T-cell (primary cell): Measurements from ENCODE around the gene MRPS26. TPM values are rescaled to one million over a fixed set of nuclear protein-coding genes. Genes with fewer than 3 reads are reported as not detected.

Source experiments
- ATAC-seq, 4 experiments: fragments of 200-7000 bp in 3 of 4; fragments of 150-1000 bp in 1 of 4; cut with Tn5 transposase; replicated peaks in 1 of 4; 1 replicate in 3 of 4; 2 replicates in 1 of 4; pipeline ENCODE4 v1.10.0; 2021; ENCODE audit warnings: moderate library complexity in 3 of 4, mild to moderate bottlenecking in 2 of 4, moderate number of reproducible peaks in 1 of 4
- CTCF ChIA-PET, 2 donors: fragments of 300-600 bp; sonication (Branson Sonifier 250); formaldehyde crosslinking; loops; one replicate each; lab custom pipeline; 2022; ENCODE audit warnings: antibody characterized with exemption in 2 of 2; lab: Charles Lee
- POLR2A ChIA-PET, 2 donors: fragments of 300-600 bp; sonication (Branson Sonifier 250); formaldehyde crosslinking; loops; one replicate each; lab custom pipeline; 2022; ENCODE audit warnings: antibody characterized with exemption in 2 of 2; lab: Charles Lee
- DNase-seq, 35 experiments: peaks; one replicate each; pipeline versions ENCODE4 v3.0.0 to v3.0.0-alpha.2; 2013 to 2023
- H3K27ac ChIP-seq: one replicate; pipeline ENCODE4 v1.5.1; 2013; ENCODE audit warnings: low read length
- H3K27me3 ChIP-seq, 2 experiments: replicated peaks in 1 of 2; 1 replicate in 1 of 2; 2 replicates in 1 of 2; pipeline versions ENCODE4 v1.6.1 to v1.7.0; 2013; ENCODE audit warnings: low read length in 1 of 2, mixed read lengths in 1 of 2; ENCODE audit not compliant: control insufficient read depth in 2 of 2, insufficient read depth in 2 of 2; ENCODE audit errors: extremely low read depth in 1 of 2
- H3K36me3 ChIP-seq, 2 donors: 1 replicate in 1 of 2; 2 replicates in 1 of 2; pipeline versions ENCODE4 v1.6.1 to v1.7.0; 2013; ENCODE audit warnings: low read length in 1 of 2; ENCODE audit not compliant: control insufficient read depth in 2 of 2, insufficient read depth in 1 of 2; ENCODE audit errors: extremely low read depth in 1 of 2
- H3K4me1 ChIP-seq, 2 experiments: 1 replicate in 1 of 2; 2 replicates in 1 of 2; pipeline versions ENCODE4 v1.6.1 to v1.7.0; 2013; ENCODE audit warnings: low read length in 2 of 2, mixed read lengths in 1 of 2; ENCODE audit not compliant: insufficient read depth in 2 of 2, control insufficient read depth in 1 of 2; ENCODE audit errors: extremely low read depth in 1 of 2
- H3K4me3 ChIP-seq, 2 donors: 1 replicate in 1 of 2; 2 replicates in 1 of 2; pipeline versions ENCODE4 v1.5.1 to v1.7.0; 2013; ENCODE audit warnings: mild to moderate bottlenecking in 2 of 2, low read length in 1 of 2, moderate library complexity in 1 of 2; ENCODE audit not compliant: control insufficient read depth in 1 of 2; ENCODE audit errors: extremely low read depth in 1 of 2
- H3K9me3 ChIP-seq: 2 replicates; pipeline ENCODE4 v1.7.0; 2013
- H3K27ac Mint-ChIP-seq, 2 donors: one replicate each; pipeline ENCODE4 v1.8.0; 2020 to 2021; ENCODE audit warnings: mild to moderate bottlenecking in 2 of 2, mixed read lengths in 2 of 2
- H3K27me3 Mint-ChIP-seq, 2 donors: one replicate each; pipeline ENCODE4 v1.8.0; 2021 to 2022; ENCODE audit warnings: mixed read lengths in 2 of 2
- H3K36me3 Mint-ChIP-seq: one replicate; pipeline ENCODE4 v1.8.0; 2021; ENCODE audit warnings: mixed read lengths
- H3K4me1 Mint-ChIP-seq, 3 donors: one replicate each; pipeline ENCODE4 v1.8.0; 2020 to 2022; ENCODE audit warnings: mixed read lengths in 3 of 3, mild to moderate bottlenecking in 1 of 3
- H3K4me3 Mint-ChIP-seq, 3 donors: one replicate each; pipeline ENCODE4 v1.8.0; 2020 to 2022; ENCODE audit warnings: mild to moderate bottlenecking in 3 of 3, mixed read lengths in 3 of 3, moderate library complexity in 3 of 3
- H3K9me3 Mint-ChIP-seq, 3 donors: one replicate each; pipeline ENCODE4 v1.8.0; 2020 to 2022; ENCODE audit warnings: mixed read lengths in 3 of 3
- WGBS: methylation state at CpG from one replicate; pipeline ENCODE4 v1.1.5; 2013; ENCODE audit warnings: missing lambda C conversion rate; ENCODE audit not compliant: insufficient coverage; 5-methylcytosine and 5-hydroxymethylcytosine counted together
- total RNA-seq, 35 experiments: library from RNA in 6 of 35; stranded (reverse) in 6 of 35; fragments of 120-200 nt in 1 of 35; gene quantifications; one replicate each; pipeline versions ENCODE4 v1.2.1 to v1.2.4 and lab custom pipeline; 2013 to 2026

Gene MRPS26
- total RNA-seq, 5 donors from 2014 or later (not counting 1 experiment from before 2014, with no cell fraction given) = 20.9 to 38.5 (median 36.8) TPM

- ATAC-seq = no peak
- DNase-seq = no peak
- Histone ChIP-seq H3K27ac (no peak overlapping the region), H3K4me1 (no peaks in the 10 kb centered on the region), H3K4me3 (no peak overlapping the region), H3K9me3 (no peaks in the 10 kb centered on the region), H3K36me3 (peaks cover 7 to 65% of the 10 kb centered on the region in 2 donors), H3K27me3 (no peaks in the 10 kb centered on the region)
- Mint-ChIP-seq H3K36me3 (peaks cover 39% of the 10 kb centered on the region), H3K27me3 (no peaks in the 10 kb centered on the region), H3K27ac (peak overlapping the region; percentile 34 to 47), H3K4me3 (no peak overlapping the region), H3K9me3 (no peaks in the 10 kb centered on the region), H3K4me1 (peaks cover 0 to 2% (median 0%) of the 10 kb centered on the region in 3 donors)
- CTCF ChIA-PET = interaction anchor here in 1 of 2 donors (0.6 kb wide), 1 partner anchor 322 kb away, joined by 9 read pairs; no protein-coding TSS in a partner anchor
- POLR2A ChIA-PET = interaction anchor here in 1 of 2 donors (0.7 kb wide), 1 partner anchor 158 kb away, joined by 3 read pairs; no protein-coding TSS in a partner anchor
- WGBS = 67% methylated on average over 1 of the region's 5 CpGs
These were observed 7.4 kb upstream of the MRPS26 start for GRCh38 chr20:3038454-3038853.

DNA sequence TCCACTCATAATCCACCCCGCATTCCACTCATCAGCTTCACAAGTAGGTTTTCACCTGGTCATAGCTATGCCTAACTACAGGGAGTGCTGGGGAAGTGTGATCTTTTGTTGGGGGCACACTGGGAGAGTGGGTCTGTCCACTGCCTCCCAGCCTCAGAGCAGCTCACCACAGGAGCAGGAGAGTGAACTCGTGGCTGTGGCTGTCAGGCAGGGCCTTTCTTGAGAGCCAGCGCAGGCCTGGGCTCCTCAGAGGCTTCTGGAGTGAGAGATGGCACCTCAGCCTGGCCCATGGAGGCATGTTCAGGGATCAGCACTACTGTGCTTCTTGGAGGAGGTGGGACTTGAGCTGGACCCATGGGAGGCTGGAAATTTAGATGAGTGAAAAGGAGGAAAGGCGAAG, 6.4 kb upstream of the MRPS26 start:
- H3K27me3 Mint-ChIP-seq = no peaks in the 10 kb centered on the region
- WGBS = 90% methylated on average over 2 of the region's 4 CpGs
- Histone ChIP-seq H3K36me3 (peaks cover 7 to 60% of the 10 kb centered on the region in 2 donors), H3K27ac (no peak overlapping the region), H3K4me1 (no peaks in the 10 kb centered on the region), H3K27me3 (no peaks in the 10 kb centered on the region), H3K4me3 (no peak overlapping the region), H3K9me3 (no peaks in the 10 kb centered on the region)
- H3K9me3 Mint-ChIP-seq = no peaks in the 10 kb centered on the region
- H3K4me1 Mint-ChIP-seq = peaks cover 0 to 3% (median 0%) of the 10 kb centered on the region in 3 donors
- peak overlapping the region in 1 of 2 donors; percentile 80 for H3K27ac Mint-ChIP-seq
- H3K4me3 Mint-ChIP-seq = no peak overlapping the region
- peaks cover 39% of the 10 kb centered on the region for H3K36me3 Mint-ChIP-seq
- ATAC-seq = no peak
- CTCF ChIA-PET = no interaction called here
- POLR2A ChIA-PET = no interaction called here
- DNase-seq = no peak

- ChIA-PET CTCF (no interaction called here), POLR2A (no interaction called here)
- no peak overlapping the region for H3K27ac ChIP-seq
- peaks cover 7 to 55% of the 10 kb centered on the region in 2 donors for H3K36me3 ChIP-seq
- Mint-ChIP-seq H3K9me3 (no peaks in the 10 kb centered on the region), H3K27me3 (no peaks in the 10 kb centered on the region), H3K27ac (peak overlapping the region in 1 of 2 donors; percentile 9), H3K4me1 (peaks cover 3 to 7% (median 4%) of the 10 kb centered on the region in 3 donors), H3K4me3 (no peak overlapping the region), H3K36me3 (peaks cover 34% of the 10 kb centered on the region)
- H3K27me3 ChIP-seq = no peaks in the 10 kb centered on the region
- no peak overlapping the region for H3K4me3 ChIP-seq
- H3K9me3 ChIP-seq = no peaks in the 10 kb centered on the region
- H3K4me1 ChIP-seq = peaks cover 0 to 2% of the 10 kb centered on the region in 2 experiments
- DNase-seq (no peak), ATAC-seq (no peak)
- over 99% methylated on average over 8 of the region's 8 CpGs for WGBS
These were observed 5.8 kb upstream of the MRPS26 start for GRCh38 chr20:3040086-3040485.

- Histone ChIP-seq H3K4me3 (no peak overlapping the region), H3K36me3 (peaks cover 4 to 37% of the 10 kb centered on the region in 2 donors), H3K9me3 (no peaks in the 10 kb centered on the region), H3K27me3 (no peaks in the 10 kb centered on the region), H3K27ac (no peak overlapping the region), H3K4me1 (peaks cover 3 to 13% of the 10 kb centered on the region in 2 experiments)
- 85% methylated on average over 7 of the region's 10 CpGs for WGBS
- H3K27me3 Mint-ChIP-seq = no peaks in the 10 kb centered on the region
- peak overlapping the region in 1 of 2 donors; percentile 46 for H3K27ac Mint-ChIP-seq
- H3K4me1 Mint-ChIP-seq = peaks cover 12 to 15% (median 13%) of the 10 kb centered on the region in 3 donors
- H3K4me3 Mint-ChIP-seq = no peak overlapping the region
- ATAC-seq (no peak), DNase-seq (no peak)
- H3K9me3 Mint-ChIP-seq = no peaks in the 10 kb centered on the region
- H3K36me3 Mint-ChIP-seq = peaks cover 18% of the 10 kb centered on the region
- ChIA-PET POLR2A (no interaction called here), CTCF (interaction anchor here in 1 of 2 donors (0.6 kb wide), 1 partner anchor 210 kb away, joined by 4 read pairs; no protein-coding TSS in a partner anchor)
These were observed 3.9 kb upstream of the MRPS26 start for GRCh38 chr20:3041854-3042409.

GRCh38 chr20:3042625-3043024, 3.2 kb upstream of the MRPS26 start:
- ATAC-seq = no peak

DNA sequence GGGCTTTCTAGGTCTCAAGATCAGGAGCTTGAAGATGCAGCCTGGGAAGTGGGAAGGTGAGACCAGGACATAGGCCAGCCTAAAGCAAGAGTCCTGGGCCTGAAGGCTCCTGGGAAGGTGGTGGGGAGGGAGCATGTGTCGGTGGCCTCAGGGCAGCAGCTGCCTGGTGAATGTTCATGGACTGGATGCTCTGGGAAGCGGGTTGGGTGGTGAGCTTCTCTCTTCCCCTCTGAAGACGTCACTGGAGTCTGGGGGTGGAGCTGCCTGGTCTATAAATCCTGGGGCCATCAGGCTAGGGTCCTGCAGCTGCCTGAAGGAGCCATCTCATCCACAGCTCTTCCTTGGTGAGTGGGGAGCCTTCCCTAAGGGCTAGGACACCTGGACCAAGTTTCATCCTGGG, 2.5 kb upstream of the MRPS26 start, which contains the start of gene GNRH2:
Gene GNRH2, plus strand, starts transcription at position 301 of the 400 bp plus-strand sequence. CDS start 793 bp downstream, outside the sequence.
- no peak for ATAC-seq
- WGBS = no CpG with 5 or more reads among the region's 3 CpGs
- Mint-ChIP-seq H3K27ac (peak within 1 kb of the TSS in 1 of 2 donors; percentile 28), H3K4me1 (peaks cover 16 to 21% (median 20%) of the 10 kb centered on the region in 3 donors), H3K36me3 (peaks cover 16% of the 10 kb centered on the region), H3K27me3 (no peaks in the 10 kb centered on the region), H3K4me3 (peak within 1 kb of the TSS; percentile 13 to 79 (median 34)), H3K9me3 (no peaks in the 10 kb centered on the region)
- no peak within 1 kb of the TSS for H3K27ac ChIP-seq
- H3K4me3 ChIP-seq = no peak within 1 kb of the TSS
- H3K9me3 ChIP-seq = no peaks in the 10 kb centered on the region
- no peaks in the 10 kb centered on the region for H3K27me3 ChIP-seq
- POLR2A ChIA-PET = interaction anchor here in 1 of 2 donors (0.6 kb wide), 1 partner anchor 1069 kb away, joined by 3 read pairs; no protein-coding TSS in a partner anchor
- H3K36me3 ChIP-seq = peaks cover 0 to 34% of the 10 kb centered on the region in 2 donors
- no peak for DNase-seq
- CTCF ChIA-PET = no interaction called here
- peaks cover 4 to 22% of the 10 kb centered on the region in 2 experiments for H3K4me1 ChIP-seq

More at GRCh38 chr20:3042625-3043024, 3.2 kb upstream of the MRPS26 start:
- DNase-seq = no peak
- ChIA-PET CTCF (interaction anchor here in 1 of 2 donors (0.6 kb wide), 1 partner anchor 211 kb away, joined by 4 read pairs; no protein-coding TSS in a partner anchor), POLR2A (no interaction called here)
- H3K27me3 Mint-ChIP-seq = no peaks in the 10 kb centered on the region
- H3K4me3 ChIP-seq = no peak overlapping the region
- 92% methylated on average over 2 of the region's 5 CpGs for WGBS
- no peaks in the 10 kb centered on the region for H3K9me3 Mint-ChIP-seq
- no peak overlapping the region for H3K4me3 Mint-ChIP-seq
- no peak overlapping the region for H3K27ac ChIP-seq
- H3K9me3 ChIP-seq = no peaks in the 10 kb centered on the region
- H3K27me3 ChIP-seq = no peaks in the 10 kb centered on the region
- no peak overlapping the region for H3K27ac Mint-ChIP-seq
- peaks cover 4 to 19% of the 10 kb centered on the region in 2 experiments for H3K4me1 ChIP-seq
- peaks cover 0 to 33% of the 10 kb centered on the region in 2 donors for H3K36me3 ChIP-seq
- peaks cover 16 to 20% (median 17%) of the 10 kb centered on the region in 3 donors for H3K4me1 Mint-ChIP-seq
- H3K36me3 Mint-ChIP-seq = peaks cover 18% of the 10 kb centered on the region
